HG02763 (cell line): ENCODE results near the gene TRAF3IP3.

Experiments
- ATAC-seq: cut with Tn5 transposase; IDR thresholded peaks from one replicate; pipeline ENCODE4 v1.9.1; 2021; ENCODE audit warnings: mild to moderate bottlenecking, moderate library complexity; ENCODE audit not compliant: unreplicated experiment

TRAF3IP3 gene

GRCh38 chr1:209737118-209737505, 18.7 kb upstream of the TRAF3IP3 start:
- ATAC-seq: no peak

- no peak for ATAC-seq
These were observed 17.6 kb upstream of the TRAF3IP3 start for GRCh38 chr1:209738270-209738669.

GRCh38 chr1:209741193-209741592, 14.7 kb upstream of the TRAF3IP3 start:
- no peak for ATAC-seq

GRCh38 chr1:209741889-209742288, 14.0 kb upstream of the TRAF3IP3 start:
- no peak for ATAC-seq

GRCh38 chr1:209742409-209743144, 13.3 kb upstream of the TRAF3IP3 start:
- ATAC-seq: no peak

- no peak for ATAC-seq
These were observed 12.7 kb upstream of the TRAF3IP3 start for GRCh38 chr1:209743145-209743482.

- ATAC-seq: no peak
These were observed 9.2 kb upstream of the TRAF3IP3 start for GRCh38 chr1:209746451-209747165.

- ATAC-seq: peak; percentile 81
These were observed 8.1 kb upstream of the TRAF3IP3 start for GRCh38 chr1:209747580-209748262.

GRCh38 chr1:209748620-209749019, 7.2 kb upstream of the TRAF3IP3 start:
- no peak for ATAC-seq

GRCh38 chr1:209749205-209749604, 6.6 kb upstream of the TRAF3IP3 start:
- ATAC-seq: no peak

- ATAC-seq: no peak
These were observed 6.1 kb upstream of the TRAF3IP3 start for GRCh38 chr1:209749670-209750323.

GRCh38 chr1:209751627-209752231, 4.1 kb upstream of the TRAF3IP3 start:
- peak; percentile 36 for ATAC-seq

- ATAC-seq: no peak
These were observed 3.0 kb upstream of the TRAF3IP3 start for GRCh38 chr1:209752890-209753289.

- ATAC-seq: no peak
These were observed 597 bp upstream of the TRAF3IP3 start for GRCh38 chr1:209755256-209755655.

GRCh38 chr1:209756615-209757445, 977 bp downstream of the TRAF3IP3 start:
- ATAC-seq: peak; percentile 30

- no peak for ATAC-seq
These were observed 2.5 kb downstream of the TRAF3IP3 start for GRCh38 chr1:209758400-209758799.

- no peak for ATAC-seq
These were observed 4.0 kb downstream of the TRAF3IP3 start for GRCh38 chr1:209759829-209760359.

- no peak for ATAC-seq
These were observed 5.3 kb downstream of the TRAF3IP3 start for GRCh38 chr1:209761011-209761635.

- ATAC-seq: no peak
These were observed 10.2 kb downstream of the TRAF3IP3 start for GRCh38 chr1:209766051-209766450.
